Right atrium auricular region (tissue), 2 donors: Measurements from ENCODE around the gene CACNA2D3. TPM values are rescaled to one million over a fixed set of nuclear protein-coding genes. Genes with fewer than 3 reads are reported as not detected.

Experiments used
- DNase-seq: peaks from one replicate; pipeline ENCODE4 v3.0.0-alpha.2; 2019; ENCODE audit warnings: low spot score
- H3K27ac ChIP-seq, 2 donors: fragments of 200-600 bp; sonication (generic); 1 replicate in 1 of 2; 2 replicates in 1 of 2; pipeline ENCODE4 v1.5.1; 2016 to 2019
- H3K27me3 ChIP-seq, 2 donors: fragments of 200-600 bp; sonication (generic); one replicate each; pipeline versions ENCODE4 v1.5.1 to v1.6.0; 2017 to 2019
- H3K36me3 ChIP-seq: fragments of 200-600 bp; sonication (generic); one replicate; pipeline ENCODE4 v1.5.1; 2016
- H3K4me1 ChIP-seq, 2 donors: fragments of 200-600 bp; sonication (generic); one replicate each; pipeline versions ENCODE4 v1.5.1 to v1.6.0; 2017 to 2019
- H3K4me3 ChIP-seq, 2 donors: fragments of 200-600 bp; sonication (generic); 1 replicate in 1 of 2; 2 replicates in 1 of 2; pipeline ENCODE4 v1.5.1; 2017 to 2019; ENCODE audit warnings: mild to moderate bottlenecking in 1 of 2, moderate library complexity in 1 of 2
- H3K9me3 ChIP-seq, 2 donors: fragments of 200-600 bp; sonication (generic); one replicate each; pipeline ENCODE4 v1.5.1; 2019
- CTCF ChIP-seq, 2 donors: fragments of 200-600 bp; sonication (generic); IDR thresholded peaks; one replicate each; pipeline ENCODE4 v1.5.1; 2019; ENCODE audit warnings: antibody characterized with exemption in 2 of 2
- total RNA-seq, 2 donors: library from RNA; depleted of rRNA; stranded (reverse); fragments of >200 nt; gene quantifications; one replicate each; pipeline ENCODE4 v1.1.0, GENCODE V29; 2016

Gene CACNA2D3
- total RNA-seq, 2 donors from 2014 or later, result 10.9 to 17.2 TPM

- no peak for TF ChIP-seq CTCF (IDR thresholded peaks at IDR 0.05)
Measured at GRCh38 chr3:54557538-54558428, 435.4 kb downstream of the CACNA2D3 start.

DNA sequence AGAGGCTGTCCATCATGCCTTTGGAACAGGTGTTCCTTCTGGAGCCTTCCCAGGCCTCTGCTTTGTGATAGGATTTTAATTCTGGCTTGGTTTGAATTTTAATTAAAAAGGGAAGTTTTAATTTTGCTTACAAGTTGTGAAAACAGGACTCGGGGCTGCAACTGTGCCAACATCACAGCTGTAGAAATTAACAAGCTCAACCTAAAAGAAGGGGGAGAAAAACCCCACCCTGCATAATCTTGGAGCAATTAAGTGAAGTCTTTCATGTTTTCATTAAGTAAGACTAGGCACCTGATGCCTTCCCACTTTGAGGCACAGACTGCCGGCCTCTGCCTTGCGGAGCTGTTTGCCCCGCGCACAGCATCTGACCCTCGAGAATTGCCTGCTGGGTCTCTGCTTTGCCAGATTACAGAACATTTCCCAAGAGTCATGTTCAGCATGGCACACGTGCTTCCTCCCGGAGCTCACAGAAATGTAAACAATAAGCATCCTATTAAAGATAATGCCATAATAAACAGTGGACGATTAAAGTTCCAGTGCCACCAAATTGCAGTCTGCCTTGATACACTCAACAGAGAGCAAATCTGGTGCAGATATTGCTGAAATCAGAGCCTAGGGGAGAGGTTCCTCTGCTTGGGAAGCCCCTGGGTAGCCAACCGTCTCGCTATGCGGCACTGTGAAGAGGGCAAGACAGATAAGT, 441.3 kb downstream of the CACNA2D3 start:
- H3K4me1 ChIP-seq, result no peaks in the 10 kb centered on the region
- no peak for DNase-seq
- H3K4me3 ChIP-seq, result no peak overlapping the region
- H3K36me3 ChIP-seq, result no peaks in the 10 kb centered on the region
- no peak for TF ChIP-seq CTCF (IDR thresholded peaks at IDR 0.05)
- H3K27ac ChIP-seq, result no peak overlapping the region
- no peaks in the 10 kb centered on the region for H3K27me3 ChIP-seq
- H3K9me3 ChIP-seq, result no peaks in the 10 kb centered on the region

More at GRCh38 chr3:54557538-54558428, 435.4 kb downstream of the CACNA2D3 start:
- no peaks in the 10 kb centered on the region for H3K9me3 ChIP-seq
- no peak overlapping the region for H3K4me3 ChIP-seq
- H3K27me3 ChIP-seq, result no peaks in the 10 kb centered on the region
- no peak overlapping the region for H3K27ac ChIP-seq
- DNase-seq, result no peak
- H3K36me3 ChIP-seq, result no peaks in the 10 kb centered on the region
- no peaks in the 10 kb centered on the region for H3K4me1 ChIP-seq

DNA sequence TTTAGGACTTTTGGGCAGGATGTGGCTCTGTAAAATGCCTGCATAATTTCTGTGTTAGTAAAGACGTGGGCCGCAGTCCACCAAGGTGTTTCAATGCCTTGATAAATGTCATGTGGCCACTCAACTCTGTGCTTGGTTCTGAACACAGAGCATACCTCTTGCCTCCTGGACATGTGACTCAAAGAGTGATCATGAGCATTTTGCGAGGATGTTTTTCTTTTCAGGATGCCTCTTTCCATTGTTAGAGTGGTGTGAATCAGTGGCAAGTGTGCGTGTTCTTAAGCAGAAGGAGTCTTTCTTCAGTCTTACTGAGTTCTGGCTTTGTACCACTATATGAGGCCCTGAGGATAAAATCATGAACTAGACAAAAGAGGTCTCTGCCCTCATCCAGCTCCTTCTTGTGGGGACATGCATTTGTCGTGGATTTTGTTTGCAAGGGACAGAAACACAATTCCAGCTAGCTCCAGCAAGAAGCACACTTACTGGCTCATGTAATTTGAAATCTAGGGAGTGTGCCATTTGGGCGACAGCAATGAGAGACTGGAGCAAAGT, 442.1 kb downstream of the CACNA2D3 start:
- Histone ChIP-seq H3K4me3 (no peak overlapping the region), H3K36me3 (no peaks in the 10 kb centered on the region), H3K9me3 (no peaks in the 10 kb centered on the region), H3K27ac (no peak overlapping the region), H3K4me1 (no peaks in the 10 kb centered on the region), H3K27me3 (no peaks in the 10 kb centered on the region)
- no peak for TF ChIP-seq CTCF (IDR thresholded peaks at IDR 0.05)
- no peak for DNase-seq

DNA sequence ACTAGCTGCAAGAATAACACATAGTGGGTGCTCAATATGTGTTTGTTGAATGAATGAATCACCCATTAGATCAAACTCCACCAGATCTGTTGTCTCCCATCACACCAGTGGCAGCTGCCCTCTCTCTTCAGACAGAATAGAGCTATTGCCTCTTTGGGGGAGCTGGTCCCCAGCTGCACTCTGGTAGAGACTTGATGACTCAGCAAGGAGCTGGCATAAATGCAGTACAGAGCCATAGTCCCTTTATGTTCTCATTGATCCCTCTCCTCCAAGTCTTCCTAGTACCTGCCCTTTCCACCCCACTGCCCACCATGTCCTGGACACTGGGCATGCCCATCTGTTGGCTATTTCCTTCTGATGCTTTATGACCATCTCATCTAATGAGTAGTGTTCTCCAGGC, 443.6 kb downstream of the CACNA2D3 start:
- Histone ChIP-seq H3K27me3 (no peaks in the 10 kb centered on the region), H3K27ac (no peak overlapping the region), H3K4me1 (no peaks in the 10 kb centered on the region), H3K4me3 (no peak overlapping the region), H3K9me3 (no peaks in the 10 kb centered on the region), H3K36me3 (no peaks in the 10 kb centered on the region)
- no peak for DNase-seq
- no peak for TF ChIP-seq CTCF (IDR thresholded peaks at IDR 0.05)

- no peak overlapping the region for H3K4me3 ChIP-seq
- TF ChIP-seq CTCF (IDR thresholded peaks at IDR 0.05), result no peak
- no peaks in the 10 kb centered on the region for H3K9me3 ChIP-seq
- no peak overlapping the region for H3K27ac ChIP-seq
- H3K27me3 ChIP-seq, result no peaks in the 10 kb centered on the region
- no peak for DNase-seq
- H3K4me1 ChIP-seq, result no peaks in the 10 kb centered on the region
- H3K36me3 ChIP-seq, result no peaks in the 10 kb centered on the region
Measured at GRCh38 chr3:54567949-54568348, 445.6 kb downstream of the CACNA2D3 start.
